Urinary bladder (tissue), 4 donors: ENCODE measurements around the gene SLC26A8. TPM values are rescaled to one million over a fixed set of nuclear protein-coding genes. Genes with fewer than 3 reads are reported as not detected.
A peak's percentile ranks its signal among the peaks of the same experiment; 100 is the strongest.

Source experiments
- DNase-seq: peaks from one replicate; pipeline ENCODE4 v3.0.0-alpha.2; 2015; ENCODE audit errors: extremely low spot score
- H3K27ac ChIP-seq: one replicate; pipeline ENCODE4 v1.5.1; 2013; ENCODE audit warnings: low read depth, mild to moderate bottlenecking, moderate library complexity
- H3K36me3 ChIP-seq: one replicate; pipeline ENCODE4 v1.6.1; 2013; ENCODE audit warnings: mild to moderate bottlenecking, moderate library complexity; ENCODE audit not compliant: insufficient read depth
- H3K4me1 ChIP-seq: one replicate; pipeline ENCODE4 v1.6.1; 2013; ENCODE audit warnings: mild to moderate bottlenecking, moderate library complexity; ENCODE audit not compliant: insufficient read depth
- H3K4me3 ChIP-seq: one replicate; pipeline ENCODE4 v1.5.1; 2013; ENCODE audit warnings: low read depth, low read length
- WGBS: extraction: QIAGEN DNeasy Blood & Tissue Kit; methylation state at CpG from one replicate; pipeline ENCODE4 v1.1.7; 2013; 5-methylcytosine and 5-hydroxymethylcytosine counted together
- polyA plus RNA-seq: library from polyadenylated mRNA; stranded (reverse); fragments of 200-250 nt; gene quantifications from one replicate; pipeline ENCODE4 v1.2.3, GENCODE V29; 2013
- total RNA-seq: library from RNA; depleted of rRNA; stranded (reverse); fragments of >200 nt; gene quantifications from one replicate; pipeline ENCODE4 v1.2.3, GENCODE V29; 2014
- donor health status: healthy with polysubstance abuse.
- donor health status: healthy.

Gene SLC26A8, protein sequence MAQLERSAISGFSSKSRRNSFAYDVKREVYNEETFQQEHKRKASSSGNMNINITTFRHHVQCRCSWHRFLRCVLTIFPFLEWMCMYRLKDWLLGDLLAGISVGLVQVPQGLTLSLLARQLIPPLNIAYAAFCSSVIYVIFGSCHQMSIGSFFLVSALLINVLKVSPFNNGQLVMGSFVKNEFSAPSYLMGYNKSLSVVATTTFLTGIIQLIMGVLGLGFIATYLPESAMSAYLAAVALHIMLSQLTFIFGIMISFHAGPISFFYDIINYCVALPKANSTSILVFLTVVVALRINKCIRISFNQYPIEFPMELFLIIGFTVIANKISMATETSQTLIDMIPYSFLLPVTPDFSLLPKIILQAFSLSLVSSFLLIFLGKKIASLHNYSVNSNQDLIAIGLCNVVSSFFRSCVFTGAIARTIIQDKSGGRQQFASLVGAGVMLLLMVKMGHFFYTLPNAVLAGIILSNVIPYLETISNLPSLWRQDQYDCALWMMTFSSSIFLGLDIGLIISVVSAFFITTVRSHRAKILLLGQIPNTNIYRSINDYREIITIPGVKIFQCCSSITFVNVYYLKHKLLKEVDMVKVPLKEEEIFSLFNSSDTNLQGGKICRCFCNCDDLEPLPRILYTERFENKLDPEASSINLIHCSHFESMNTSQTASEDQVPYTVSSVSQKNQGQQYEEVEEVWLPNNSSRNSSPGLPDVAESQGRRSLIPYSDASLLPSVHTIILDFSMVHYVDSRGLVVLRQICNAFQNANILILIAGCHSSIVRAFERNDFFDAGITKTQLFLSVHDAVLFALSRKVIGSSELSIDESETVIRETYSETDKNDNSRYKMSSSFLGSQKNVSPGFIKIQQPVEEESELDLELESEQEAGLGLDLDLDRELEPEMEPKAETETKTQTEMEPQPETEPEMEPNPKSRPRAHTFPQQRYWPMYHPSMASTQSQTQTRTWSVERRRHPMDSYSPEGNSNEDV
- total RNA-seq: 0.11 TPM
- 0.09 TPM for polyA plus RNA-seq

DNA sequence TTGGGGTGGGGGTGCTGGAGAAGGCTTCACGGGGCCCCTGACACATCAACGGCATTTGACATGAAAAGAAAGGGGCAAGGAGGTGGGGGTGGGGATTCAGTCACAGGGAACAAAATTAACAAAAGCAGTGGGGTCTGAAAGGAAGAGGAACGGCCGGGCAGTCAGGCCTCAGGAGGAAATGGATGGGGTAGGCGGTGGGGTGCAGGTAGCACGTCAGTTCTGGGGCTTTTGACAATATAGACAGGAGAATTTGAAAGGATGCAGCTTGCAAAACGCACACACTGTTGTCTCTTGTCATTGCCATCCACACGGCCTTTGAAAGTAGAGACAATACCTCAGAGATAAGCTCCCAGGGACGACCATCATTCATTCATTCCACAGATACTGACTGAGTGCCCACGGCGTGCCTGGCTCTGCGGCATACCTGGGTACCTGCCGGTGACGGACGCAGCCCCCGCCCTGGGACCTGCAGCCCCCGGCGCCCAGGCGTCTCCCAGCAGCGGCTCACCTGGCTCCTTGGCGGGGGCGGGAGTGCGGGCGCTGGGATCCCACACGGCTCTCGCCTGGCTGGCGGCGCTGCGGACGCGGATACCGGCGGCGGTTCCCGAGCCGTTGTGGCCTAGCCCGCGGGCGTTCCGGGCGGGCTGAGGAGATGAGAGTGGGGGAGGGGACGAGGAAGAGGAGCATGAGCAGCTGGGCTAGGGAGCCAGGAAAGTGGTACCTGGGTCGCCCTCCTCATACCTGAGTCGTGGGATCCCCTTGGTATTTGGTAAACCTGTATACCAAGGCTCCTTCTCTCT lies at the start of gene SLC26A8:
SLC26A8 (minus strand) TSS at position 646 of the 800 bp plus-strand sequence. CDS start 4,934 bp downstream, outside the sequence.
- H3K27ac ChIP-seq: no peak within 1 kb of the TSS
- DNase-seq: no peak
- H3K4me3 ChIP-seq: no peak within 1 kb of the TSS
- 38% methylated on average over 44 of the region's 44 CpGs for WGBS
- H3K4me1 ChIP-seq: no peaks in the 10 kb centered on the region
- H3K36me3 ChIP-seq: no peaks in the 10 kb centered on the region

DNA sequence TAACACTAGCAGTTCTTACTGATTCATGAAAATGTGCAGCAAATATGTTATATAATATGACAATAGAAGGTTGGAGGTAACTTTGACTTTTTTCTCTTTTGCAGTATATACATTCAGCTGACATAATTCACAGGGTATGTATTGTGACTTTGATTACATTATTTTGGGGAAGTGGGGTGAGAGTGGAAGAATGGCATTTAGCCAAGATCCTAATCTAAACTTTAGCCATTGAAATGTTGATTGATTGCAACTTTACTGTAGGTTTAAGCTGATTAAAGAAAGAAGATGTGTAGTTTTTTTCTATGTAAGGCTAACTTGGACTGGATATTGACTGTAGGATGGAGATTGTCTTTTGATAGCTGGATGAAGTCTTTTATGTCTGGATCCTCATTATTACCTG lies 49.1 kb upstream of the SLC26A8 start:
- Histone ChIP-seq H3K4me1 (no peaks in the 10 kb centered on the region), H3K36me3 (no peaks in the 10 kb centered on the region), H3K27ac (no peak overlapping the region), H3K4me3 (no peak overlapping the region)
- DNase-seq: no peak

DNA sequence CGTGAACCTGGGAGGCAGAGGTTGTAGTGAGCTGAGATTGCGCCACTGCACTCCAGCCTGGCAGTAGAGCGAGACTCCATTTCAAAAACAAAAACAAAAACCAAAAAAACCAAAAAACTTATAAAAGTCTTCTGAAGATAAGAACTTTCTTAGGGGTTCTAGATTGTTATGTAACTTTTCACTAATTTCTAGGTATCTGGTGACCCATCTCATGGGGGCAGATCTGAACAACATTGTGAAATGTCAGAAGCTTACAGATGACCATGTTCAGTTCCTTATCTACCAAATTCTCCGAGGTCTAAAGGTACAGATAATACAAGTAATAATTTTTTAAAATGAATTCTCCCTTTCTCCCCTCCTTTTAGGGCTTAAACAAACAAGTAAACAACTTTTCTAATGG lies 48.2 kb upstream of the SLC26A8 start:
- WGBS: 92% methylated on average over 4 of the region's 4 CpGs
- Histone ChIP-seq H3K4me1 (no peaks in the 10 kb centered on the region), H3K36me3 (no peaks in the 10 kb centered on the region), H3K4me3 (no peak overlapping the region), H3K27ac (no peak overlapping the region)
- DNase-seq: no peak

DNA sequence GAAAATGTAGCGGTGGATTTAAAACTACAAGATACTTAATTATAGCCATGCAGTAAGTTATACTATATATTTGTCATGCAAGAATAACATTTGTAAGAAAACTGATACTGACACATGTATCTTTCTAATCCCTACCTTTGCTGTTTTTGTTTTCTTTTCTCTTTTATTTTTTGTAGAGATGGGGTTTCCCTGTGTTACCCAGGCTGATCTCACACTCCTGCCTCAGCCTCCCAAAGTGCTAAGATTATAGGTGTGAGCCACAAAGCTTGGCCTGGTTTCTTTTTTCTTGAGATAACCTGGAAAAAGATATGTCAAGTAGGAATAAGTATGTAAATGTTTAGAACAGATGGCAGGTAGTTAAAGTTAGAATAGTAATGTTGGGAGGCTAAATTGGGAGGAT lies 47.3 kb upstream of the SLC26A8 start:
- Histone ChIP-seq H3K4me3 (no peak overlapping the region), H3K27ac (no peak overlapping the region), H3K4me1 (no peaks in the 10 kb centered on the region), H3K36me3 (no peaks in the 10 kb centered on the region)
- DNase-seq: no peak
- WGBS: 100% methylated on average over 1 of the region's 1 CpG

DNA sequence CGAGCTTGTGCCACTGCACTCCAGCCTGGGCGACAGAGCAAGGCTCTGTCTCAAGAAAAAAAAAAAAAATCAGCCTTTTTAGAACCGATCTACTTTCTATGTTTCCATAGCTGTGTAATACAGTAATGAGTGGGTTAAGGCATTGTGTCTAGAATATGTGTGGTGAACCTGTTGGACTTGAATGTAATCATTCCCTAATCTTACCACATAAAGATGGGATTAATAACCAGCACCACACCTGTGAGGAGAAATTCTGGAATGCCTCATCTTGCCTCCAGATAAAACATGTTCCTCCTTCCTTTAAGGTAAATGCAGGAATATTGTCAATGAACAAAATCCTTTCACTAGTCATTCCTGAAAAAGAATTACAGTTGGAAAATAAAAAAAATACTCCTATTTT lies 46.8 kb upstream of the SLC26A8 start:
- Histone ChIP-seq H3K4me1 (no peaks in the 10 kb centered on the region), H3K4me3 (no peak overlapping the region), H3K27ac (no peak overlapping the region), H3K36me3 (no peaks in the 10 kb centered on the region)
- WGBS: 95% methylated on average over 3 of the region's 3 CpGs
- no peak for DNase-seq

DNA sequence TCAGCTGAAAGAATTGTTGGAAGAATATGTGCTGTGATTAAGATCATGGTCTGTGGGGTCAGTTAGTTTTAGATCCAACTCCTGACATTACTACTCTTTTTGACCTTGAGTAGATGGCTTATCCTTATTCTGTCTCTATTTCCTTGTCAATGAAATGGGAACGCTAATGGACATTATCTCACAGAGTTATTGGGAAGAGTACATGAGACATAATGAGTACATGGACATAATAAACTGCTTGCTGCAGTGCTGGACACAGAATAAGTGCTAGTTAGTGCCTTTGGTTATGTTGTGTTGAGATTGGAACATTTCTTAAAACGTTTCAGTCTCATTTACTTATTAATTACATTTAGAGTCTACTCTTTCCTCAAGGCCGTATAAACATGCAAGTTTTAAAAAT lies 45.8 kb upstream of the SLC26A8 start:
- no peaks in the 10 kb centered on the region for H3K4me1 ChIP-seq
- WGBS: 71% methylated on average over 3 of the region's 3 CpGs
- DNase-seq: no peak
- H3K36me3 ChIP-seq: no peaks in the 10 kb centered on the region
- H3K27ac ChIP-seq: no peak overlapping the region
- no peak overlapping the region for H3K4me3 ChIP-seq

DNA sequence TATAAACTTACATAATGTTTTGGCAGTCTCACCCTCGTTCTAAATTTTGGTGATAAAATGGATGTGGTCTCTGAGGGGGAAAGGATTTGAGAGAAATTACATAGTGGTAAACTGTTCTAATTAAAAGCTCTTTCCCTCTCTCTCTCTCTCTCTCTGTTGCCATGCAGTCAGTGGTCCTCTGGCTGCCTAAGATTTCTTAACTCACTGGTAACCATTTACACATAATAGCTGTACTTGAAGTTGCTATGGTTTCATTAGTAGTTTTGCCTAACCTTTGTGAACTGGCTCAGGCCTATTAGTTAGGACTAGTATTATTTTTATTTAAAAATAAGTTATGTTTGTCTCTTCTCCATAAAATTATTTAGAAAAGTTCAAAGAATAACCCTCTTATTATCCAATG lies 45.1 kb upstream of the SLC26A8 start:
- Histone ChIP-seq H3K36me3 (no peaks in the 10 kb centered on the region), H3K27ac (no peak overlapping the region), H3K4me3 (no peak overlapping the region), H3K4me1 (no peaks in the 10 kb centered on the region)
- DNase-seq: no peak
- WGBS: 29% methylated on average over 1 of the region's 1 CpG

DNA sequence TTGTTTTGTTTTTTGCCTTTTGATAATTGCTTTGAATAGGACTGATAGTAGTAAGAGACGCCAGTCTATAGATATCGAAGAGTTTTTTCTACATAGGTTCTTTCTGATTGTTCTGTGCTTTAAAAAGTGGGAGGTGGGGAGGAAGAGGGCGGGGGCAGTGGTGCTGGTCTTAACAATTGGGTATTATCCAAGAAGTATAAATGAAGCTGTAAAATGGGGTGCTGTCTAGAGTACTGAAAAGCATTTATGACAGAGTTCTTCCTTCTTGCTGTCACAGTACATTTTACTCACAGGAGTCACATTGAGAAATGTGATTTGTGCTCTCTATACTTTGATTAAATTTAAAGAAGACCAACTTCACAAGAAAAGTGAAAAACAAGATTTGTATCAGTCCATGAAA lies 44.1 kb upstream of the SLC26A8 start:
- WGBS: 80% methylated on average over 3 of the region's 3 CpGs
- H3K36me3 ChIP-seq: no peaks in the 10 kb centered on the region
- DNase-seq: no peak
- no peak overlapping the region for H3K27ac ChIP-seq
- no peak overlapping the region for H3K4me3 ChIP-seq
- no peaks in the 10 kb centered on the region for H3K4me1 ChIP-seq

DNA sequence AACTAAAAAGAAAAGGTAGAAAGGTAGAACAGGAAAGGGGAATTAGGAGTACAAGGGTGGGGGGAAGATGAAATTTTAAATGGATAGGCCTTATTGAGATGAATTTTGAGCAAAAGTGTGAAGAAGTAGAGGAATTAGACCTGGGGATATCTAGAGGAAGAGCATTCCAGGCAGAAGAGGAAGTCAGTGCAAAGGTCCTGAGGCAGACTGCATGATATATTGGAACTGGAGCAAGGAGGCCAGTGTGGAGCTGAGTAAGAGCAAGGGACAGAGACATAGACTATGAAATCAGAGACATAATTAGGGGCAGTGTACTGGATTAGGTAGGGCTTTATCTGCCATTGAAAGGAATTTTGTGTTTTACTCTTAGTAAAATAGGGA lies 43.6 kb upstream of the SLC26A8 start:
- Histone ChIP-seq H3K4me3 (no peak overlapping the region), H3K4me1 (no peaks in the 10 kb centered on the region), H3K27ac (no peak overlapping the region), H3K36me3 (no peaks in the 10 kb centered on the region)
- DNase-seq: no peak

DNA sequence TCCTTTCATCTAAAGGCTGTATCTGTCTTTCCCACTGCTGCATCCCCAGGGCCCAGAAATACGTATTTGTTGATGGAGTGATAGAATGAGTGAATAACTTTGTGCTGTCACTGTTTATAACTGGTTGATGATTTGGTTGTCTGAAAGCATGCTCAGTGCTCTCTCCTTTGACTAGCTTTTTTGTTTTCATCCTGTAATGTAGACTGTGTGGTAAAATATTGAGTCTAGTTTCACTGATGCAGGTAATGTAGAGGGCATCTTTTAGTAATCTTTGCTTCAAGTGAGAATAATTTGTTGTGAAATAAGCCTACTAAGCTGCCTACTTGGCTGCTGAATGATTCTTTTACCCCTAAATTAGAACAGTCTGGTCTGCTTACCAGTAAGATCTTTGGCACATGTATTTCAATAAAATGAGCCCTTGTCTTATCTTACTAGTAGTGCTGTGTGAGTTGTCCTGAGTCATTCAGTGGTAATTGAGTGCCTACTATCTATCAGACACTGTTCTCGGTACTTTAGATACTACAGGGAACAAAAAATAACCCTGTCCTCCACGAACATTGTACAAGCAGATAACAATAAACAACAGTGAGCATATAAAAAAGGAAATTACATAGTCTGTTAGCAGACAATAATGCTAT lies 43.1 kb upstream of the SLC26A8 start:
- Histone ChIP-seq H3K27ac (peak overlapping the region; percentile 38), H3K4me3 (no peak overlapping the region), H3K4me1 (no peaks in the 10 kb centered on the region), H3K36me3 (no peaks in the 10 kb centered on the region)
- no peak for DNase-seq
- 42% methylated on average over 3 of the region's 3 CpGs for WGBS

DNA sequence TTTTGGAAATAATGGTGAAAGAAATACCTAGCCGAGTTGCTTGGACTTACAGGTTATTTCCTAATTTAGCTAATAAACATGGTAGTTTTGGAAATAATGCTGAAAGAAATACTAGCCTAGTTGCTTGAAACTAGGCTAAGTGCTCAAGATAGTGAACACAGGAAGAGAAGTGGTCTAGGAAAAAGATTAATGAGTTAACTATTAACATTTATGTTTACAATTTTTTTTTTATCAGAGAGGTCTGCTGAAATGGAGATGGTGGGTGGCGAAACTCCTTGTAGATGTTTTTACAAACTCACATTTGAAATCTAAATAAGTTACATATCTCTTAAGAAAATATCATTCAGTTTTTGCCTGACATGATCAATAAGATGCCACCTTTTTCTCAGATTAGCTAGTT lies 42.4 kb upstream of the SLC26A8 start:
- no peak overlapping the region for H3K27ac ChIP-seq
- 90% methylated on average over 2 of the region's 2 CpGs for WGBS
- H3K4me1 ChIP-seq: no peaks in the 10 kb centered on the region
- no peak for DNase-seq
- no peaks in the 10 kb centered on the region for H3K36me3 ChIP-seq
- H3K4me3 ChIP-seq: no peak overlapping the region

DNA sequence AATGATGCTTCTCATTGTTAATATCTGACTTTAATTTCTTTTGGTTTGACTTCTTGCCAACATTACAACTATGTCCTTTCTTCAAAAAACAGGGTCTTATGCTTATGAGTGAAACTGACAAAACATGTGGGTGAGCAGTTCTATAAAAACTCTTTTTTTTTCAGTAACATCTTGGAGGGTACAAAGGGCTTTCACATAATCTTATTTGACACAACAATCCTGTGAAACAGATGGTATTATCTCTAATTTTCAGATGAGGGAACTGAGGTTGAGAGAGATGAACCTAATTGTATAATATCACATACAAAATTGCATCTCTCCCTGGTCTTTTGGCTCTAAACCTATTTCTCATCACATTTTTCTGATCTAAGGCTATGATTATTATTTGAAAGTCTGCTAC lies 41.5 kb upstream of the SLC26A8 start:
- H3K4me3 ChIP-seq: no peak overlapping the region
- no peak for DNase-seq
- H3K4me1 ChIP-seq: no peaks in the 10 kb centered on the region
- H3K27ac ChIP-seq: no peak overlapping the region
- H3K36me3 ChIP-seq: no peaks in the 10 kb centered on the region

DNA sequence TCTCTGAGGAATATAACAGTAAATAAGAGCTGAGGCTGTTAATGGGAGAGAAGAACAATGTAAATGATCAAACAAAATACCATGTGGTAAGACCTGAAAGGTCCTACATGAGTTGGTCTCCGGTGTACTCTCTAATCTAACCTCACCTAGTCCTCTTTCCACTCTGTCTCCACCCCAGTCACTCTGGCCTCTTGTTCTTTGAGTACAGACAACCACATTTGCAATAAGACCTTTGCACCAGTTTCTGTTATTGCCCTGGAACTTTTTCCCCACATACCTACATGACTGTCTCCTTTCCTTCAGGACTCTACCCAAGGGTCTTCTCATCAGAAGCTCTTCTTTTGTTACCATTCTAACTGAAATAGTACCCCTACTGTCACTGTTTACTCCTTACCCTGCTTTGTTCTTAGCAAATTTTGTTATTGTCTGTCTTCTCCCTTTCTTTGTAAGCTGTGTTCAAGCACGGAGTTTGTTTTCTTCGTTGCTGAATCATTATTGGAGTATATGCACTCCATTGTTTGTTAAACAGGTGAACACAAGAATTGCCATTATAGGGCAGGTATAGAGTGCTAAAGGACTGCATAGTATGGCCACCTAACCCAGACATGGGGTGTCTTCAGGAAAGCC lies 40.4 kb upstream of the SLC26A8 start:
- 69% methylated on average over 3 of the region's 3 CpGs for WGBS
- H3K4me3 ChIP-seq: no peak overlapping the region
- H3K4me1 ChIP-seq: no peaks in the 10 kb centered on the region
- no peak overlapping the region for H3K27ac ChIP-seq
- no peaks in the 10 kb centered on the region for H3K36me3 ChIP-seq
- no peak for DNase-seq
